Measurements from ENCODE around the gene OR6J1.

- TF ChIP-seq, protein P1, sequence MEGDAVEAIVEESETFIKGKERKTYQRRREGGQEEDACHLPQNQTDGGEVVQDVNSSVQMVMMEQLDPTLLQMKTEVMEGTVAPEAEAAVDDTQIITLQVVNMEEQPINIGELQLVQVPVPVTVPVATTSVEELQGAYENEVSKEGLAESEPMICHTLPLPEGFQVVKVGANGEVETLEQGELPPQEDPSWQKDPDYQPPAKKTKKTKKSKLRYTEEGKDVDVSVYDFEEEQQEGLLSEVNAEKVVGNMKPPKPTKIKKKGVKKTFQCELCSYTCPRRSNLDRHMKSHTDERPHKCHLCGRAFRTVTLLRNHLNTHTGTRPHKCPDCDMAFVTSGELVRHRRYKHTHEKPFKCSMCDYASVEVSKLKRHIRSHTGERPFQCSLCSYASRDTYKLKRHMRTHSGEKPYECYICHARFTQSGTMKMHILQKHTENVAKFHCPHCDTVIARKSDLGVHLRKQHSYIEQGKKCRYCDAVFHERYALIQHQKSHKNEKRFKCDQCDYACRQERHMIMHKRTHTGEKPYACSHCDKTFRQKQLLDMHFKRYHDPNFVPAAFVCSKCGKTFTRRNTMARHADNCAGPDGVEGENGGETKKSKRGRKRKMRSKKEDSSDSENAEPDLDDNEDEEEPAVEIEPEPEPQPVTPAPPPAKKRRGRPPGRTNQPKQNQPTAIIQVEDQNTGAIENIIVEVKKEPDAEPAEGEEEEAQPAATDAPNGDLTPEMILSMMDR (IDR thresholded peaks at IDR 0.05): no peak
- TF ChIP-seq, protein P2, sequence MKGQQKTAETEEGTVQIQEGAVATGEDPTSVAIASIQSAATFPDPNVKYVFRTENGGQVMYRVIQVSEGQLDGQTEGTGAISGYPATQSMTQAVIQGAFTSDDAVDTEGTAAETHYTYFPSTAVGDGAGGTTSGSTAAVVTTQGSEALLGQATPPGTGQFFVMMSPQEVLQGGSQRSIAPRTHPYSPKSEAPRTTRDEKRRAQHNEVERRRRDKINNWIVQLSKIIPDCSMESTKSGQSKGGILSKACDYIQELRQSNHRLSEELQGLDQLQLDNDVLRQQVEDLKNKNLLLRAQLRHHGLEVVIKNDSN (IDR thresholded peaks at IDR 0.05; ENCODE audit: borderline replicate concordance, low read depth): peak; percentile 82
- TF ChIP-seq, protein P3, sequence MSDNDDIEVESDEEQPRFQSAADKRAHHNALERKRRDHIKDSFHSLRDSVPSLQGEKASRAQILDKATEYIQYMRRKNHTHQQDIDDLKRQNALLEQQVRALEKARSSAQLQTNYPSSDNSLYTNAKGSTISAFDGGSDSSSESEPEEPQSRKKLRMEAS (IDR thresholded peaks at IDR 0.05; ENCODE audit: low read depth): no peak
- TF ChIP-seq EP300 (IDR thresholded peaks at IDR 0.05; ENCODE audit: borderline replicate concordance in 1 of 2, low read depth in 1 of 2, low read length in 1 of 2) (no peak), EZH2phosphoT487 (IDR thresholded peaks at IDR 0.05; ENCODE audit: borderline replicate concordance, low read depth) (no peak), YY1 (IDR thresholded peaks at IDR 0.05; ENCODE audit: low read depth) (peak; percentile 69; the same call in 1 of the 2 replicates), SMC3 (IDR thresholded peaks at IDR 0.05; ENCODE audit: low read depth, low read length) (no peak; the same call in 1 of the 2 replicates), POLR2AphosphoS5 (IDR thresholded peaks at IDR 0.05; ENCODE audit: low read depth, low read length) (peak; percentile 69), REST (IDR thresholded peaks at IDR 0.05; ENCODE audit: low read depth, low read length) (no peak)
- TF ChIP-seq, protein P4, sequence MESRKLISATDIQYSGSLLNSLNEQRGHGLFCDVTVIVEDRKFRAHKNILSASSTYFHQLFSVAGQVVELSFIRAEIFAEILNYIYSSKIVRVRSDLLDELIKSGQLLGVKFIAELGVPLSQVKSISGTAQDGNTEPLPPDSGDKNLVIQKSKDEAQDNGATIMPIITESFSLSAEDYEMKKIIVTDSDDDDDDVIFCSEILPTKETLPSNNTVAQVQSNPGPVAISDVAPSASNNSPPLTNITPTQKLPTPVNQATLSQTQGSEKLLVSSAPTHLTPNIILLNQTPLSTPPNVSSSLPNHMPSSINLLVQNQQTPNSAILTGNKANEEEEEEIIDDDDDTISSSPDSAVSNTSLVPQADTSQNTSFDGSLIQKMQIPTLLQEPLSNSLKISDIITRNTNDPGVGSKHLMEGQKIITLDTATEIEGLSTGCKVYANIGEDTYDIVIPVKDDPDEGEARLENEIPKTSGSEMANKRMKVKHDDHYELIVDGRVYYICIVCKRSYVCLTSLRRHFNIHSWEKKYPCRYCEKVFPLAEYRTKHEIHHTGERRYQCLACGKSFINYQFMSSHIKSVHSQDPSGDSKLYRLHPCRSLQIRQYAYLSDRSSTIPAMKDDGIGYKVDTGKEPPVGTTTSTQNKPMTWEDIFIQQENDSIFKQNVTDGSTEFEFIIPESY (IDR thresholded peaks at IDR 0.05; ENCODE audit: borderline replicate concordance, low read depth): no peak
Observed at GRCh38 chr14:22598099-22598895, 45.9 kb downstream of the OR6J1 start, which contains the start of gene ABHD4.

All from SK-N-SH (cell line).